H9 (cell line): ENCODE data around the gene CDHR2. TPM values are rescaled to one million over a fixed set of nuclear protein-coding genes. Genes with fewer than 3 reads are reported as not detected.
A peak's percentile ranks its signal among the peaks of the same experiment; 100 is the strongest.

Experiments used
- DNase-seq: peaks from one replicate; pipeline ENCODE4 v3.0.0-alpha.2; 2017
- H2AFZ ChIP-seq: one replicate; pipeline ENCODE4 v1.6.1; 2013; ENCODE audit warnings: mild to moderate bottlenecking, low read length, control low read depth, moderate library complexity
- H2AK5ac ChIP-seq: 2 replicates; pipeline ENCODE4 v1.6.1; 2013; ENCODE audit warnings: low read length, control low read depth, mixed read lengths; ENCODE audit not compliant: insufficient read length
- H2BK120ac ChIP-seq: one replicate; pipeline ENCODE4 v1.6.1; 2013; ENCODE audit warnings: low read depth, mild to moderate bottlenecking, low read length, control low read depth, inconsistent platforms; ENCODE audit not compliant: poor library complexity, severe bottlenecking
- H2BK12ac ChIP-seq: 2 replicates; pipeline ENCODE4 v1.6.1; 2013; ENCODE audit warnings: low read length, control low read depth, mixed read lengths, low read depth; ENCODE audit not compliant: insufficient read length
- H2BK15ac ChIP-seq: 2 replicates; pipeline ENCODE4 v1.6.1; 2013; ENCODE audit warnings: low read depth, low read length, control low read depth
- H2BK20ac ChIP-seq: one replicate; pipeline ENCODE4 v1.6.1; 2013; ENCODE audit warnings: low read depth, mild to moderate bottlenecking, low read length, control low read depth, inconsistent platforms; ENCODE audit not compliant: poor library complexity, severe bottlenecking
- H2BK5ac ChIP-seq: 2 replicates; pipeline ENCODE4 v1.6.1; 2013; ENCODE audit warnings: low read length, control low read depth, mixed read lengths; ENCODE audit not compliant: insufficient read length
- H3K14ac ChIP-seq: 2 replicates; pipeline ENCODE4 v1.6.1; 2013; ENCODE audit warnings: low read length, control low read depth; ENCODE audit not compliant: insufficient read depth
- H3K18ac ChIP-seq: 2 replicates; pipeline ENCODE4 v1.6.1; 2013; ENCODE audit warnings: low read depth, mild to moderate bottlenecking, mixed read lengths, low read length, control low read depth; ENCODE audit not compliant: insufficient read length
- H3K23ac ChIP-seq: 2 replicates; pipeline ENCODE4 v1.6.1; 2013; ENCODE audit warnings: low read length, control low read depth, mixed read lengths, low read depth; ENCODE audit not compliant: insufficient read length
- H3K23me2 ChIP-seq: 2 replicates; pipeline ENCODE4 v1.6.1; 2013; ENCODE audit warnings: low read depth, mild to moderate bottlenecking, mixed read lengths, low read length, control low read depth; ENCODE audit not compliant: insufficient read length, poor library complexity, severe bottlenecking
- H3K27ac ChIP-seq: 2 replicates; pipeline ENCODE4 v1.5.1; 2013; ENCODE audit warnings: low read length, control low read depth, mixed read lengths, low read depth; ENCODE audit not compliant: insufficient read length
- H3K27me3 ChIP-seq: 2 replicates; pipeline ENCODE4 v1.6.1; 2013; ENCODE audit warnings: low read length, control low read depth, inconsistent platforms; ENCODE audit not compliant: insufficient read depth
- H3K4ac ChIP-seq: 2 replicates; pipeline ENCODE4 v1.6.1; 2013; ENCODE audit warnings: low read depth, mild to moderate bottlenecking, control low read depth, inconsistent platforms, low read length, moderate library complexity
- H3K4me1 ChIP-seq: 2 replicates; pipeline ENCODE4 v1.6.1; 2013; ENCODE audit warnings: low read length, control low read depth, inconsistent platforms; ENCODE audit not compliant: insufficient read depth
- H3K4me2 ChIP-seq: 2 replicates; pipeline ENCODE4 v1.6.1; 2013; ENCODE audit warnings: low read length, control low read depth, mixed read lengths; ENCODE audit not compliant: insufficient read length, insufficient read depth
- H3K56ac ChIP-seq: 2 replicates; pipeline ENCODE4 v1.6.1; 2013; ENCODE audit warnings: low read depth, mild to moderate bottlenecking, mixed read lengths, low read length, control low read depth; ENCODE audit not compliant: insufficient read length
- H3K79me1 ChIP-seq: 2 replicates; pipeline ENCODE4 v1.6.1; 2013; ENCODE audit warnings: low read depth, mild to moderate bottlenecking, moderate library complexity, low read length, control low read depth, inconsistent platforms; ENCODE audit not compliant: insufficient read depth, poor library complexity, severe bottlenecking
- H3K79me2 ChIP-seq: 2 replicates; pipeline ENCODE4 v1.6.1; 2013; ENCODE audit warnings: low read length, control low read depth, inconsistent platforms; ENCODE audit not compliant: insufficient read depth
- H3K9ac ChIP-seq: 2 replicates; pipeline ENCODE4 v1.6.1; 2013; ENCODE audit warnings: low read length, control low read depth, mixed read lengths; ENCODE audit not compliant: insufficient read length; ENCODE audit errors: extremely low read depth
- H3K9me3 ChIP-seq: one replicate; pipeline ENCODE4 v1.6.1; 2013; ENCODE audit warnings: low read depth, low read length, inconsistent platforms; ENCODE audit not compliant: control insufficient read depth
- H3T11ph ChIP-seq: one replicate; pipeline ENCODE4 v1.6.1; 2013; ENCODE audit warnings: mild to moderate bottlenecking, low read length, control low read depth, inconsistent platforms
- H4K20me1 ChIP-seq: one replicate; pipeline ENCODE4 v1.6.1; 2013; ENCODE audit not compliant: control insufficient read depth, insufficient read length, insufficient read depth
- H4K5ac ChIP-seq: 2 replicates; pipeline ENCODE4 v1.6.1; 2013; ENCODE audit warnings: low read depth, mild to moderate bottlenecking, mixed read lengths, low read length, control low read depth; ENCODE audit not compliant: insufficient read length
- H4K8ac ChIP-seq: replicated peaks from 2 replicates; pipeline ENCODE4 v1.6.1; 2013; ENCODE audit warnings: low read length, control low read depth, mixed read lengths, low read depth; ENCODE audit not compliant: insufficient read length
- H4K91ac ChIP-seq: 2 replicates; pipeline ENCODE4 v1.6.1; 2013; ENCODE audit warnings: low read depth, mild to moderate bottlenecking, moderate library complexity, mixed read lengths, low read length, control low read depth; ENCODE audit not compliant: insufficient read length
- H3K27ac Mint-ChIP-seq, 3 experiments: 2 replicates in 2 of 3; 3 replicates in 1 of 3; pipeline ENCODE4 v1.8.0; 2020 to 2021; ENCODE audit warnings: mixed read lengths in 3 of 3, mild to moderate bottlenecking in 1 of 3, moderate library complexity in 1 of 3
- H3K27me3 Mint-ChIP-seq: 2 replicates; pipeline ENCODE4 v1.8.0; 2021; ENCODE audit warnings: low read depth, mild to moderate bottlenecking, moderate library complexity, mixed read lengths
- H3K36me3 Mint-ChIP-seq, 3 experiments: 2 replicates in 2 of 3; 3 replicates in 1 of 3; pipeline ENCODE4 v1.8.0; 2020 to 2021; ENCODE audit warnings: low read depth in 3 of 3, mixed read lengths in 3 of 3; ENCODE audit not compliant: insufficient read depth in 1 of 3
- H3K4me1 Mint-ChIP-seq, 2 experiments: 2 replicates each; pipeline ENCODE4 v1.8.0; 2020; ENCODE audit warnings: mixed read lengths in 2 of 2
- H3K4me3 Mint-ChIP-seq, 2 experiments: 2 replicates in 1 of 2; 3 replicates in 1 of 2; pipeline ENCODE4 v1.8.0; 2020 to 2021; ENCODE audit warnings: mild to moderate bottlenecking in 2 of 2, mixed read lengths in 2 of 2, moderate library complexity in 1 of 2
- H3K9me3 Mint-ChIP-seq, 2 experiments: 2 replicates in 1 of 2; 3 replicates in 1 of 2; pipeline ENCODE4 v1.8.0; 2020; ENCODE audit warnings: mild to moderate bottlenecking in 2 of 2, mixed read lengths in 2 of 2, moderate library complexity in 1 of 2
- WGBS: extraction: QIAGEN DNeasy Blood & Tissue Kit; methylation state at CpG from one replicate; pipeline ENCODE4 v1.1.7; 2013; ENCODE audit warnings: missing lambda C conversion rate, low lambda C conversion rate, mixed read lengths; ENCODE audit not compliant: insufficient read length; ENCODE audit errors: extremely low coverage; 5-methylcytosine and 5-hydroxymethylcytosine counted together
- total RNA-seq: library from RNA; stranded (reverse); gene quantifications from 2 replicates; pipeline ENCODE4 v1.2.1, GENCODE V29; 2021
- TF ChIP-seq, protein P1 (sequence below): fragments of 200-600 bp; sonication (generic); conservative IDR thresholded peaks from 3 replicates; pipeline ENCODE4 v1.8.0; 2021; ENCODE audit warnings: antibody characterized with exemption, mild to moderate bottlenecking

Gene CDHR2
- total RNA-seq, 1 experiment from 2014 or later, result 0.90 TPM

DNA sequence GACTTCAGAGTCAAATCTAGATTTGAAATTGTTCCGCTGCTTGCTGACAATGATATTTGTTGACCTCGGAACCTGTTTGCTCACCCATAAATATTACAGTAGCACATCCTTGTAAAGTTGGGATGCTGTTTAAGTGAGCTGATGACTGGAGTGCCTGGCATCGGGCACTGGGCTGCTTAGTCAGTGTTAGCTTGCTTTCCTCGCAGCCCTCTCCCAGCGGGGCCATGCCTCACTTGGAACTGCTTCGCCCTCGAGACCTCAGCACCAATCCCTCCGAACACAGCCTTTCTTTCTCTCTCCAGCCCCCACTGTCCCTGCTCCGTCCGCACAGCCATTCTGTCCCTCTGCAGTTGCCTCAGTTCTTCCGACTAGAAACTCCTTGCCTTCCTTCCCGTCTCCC is 35.4 kb upstream of the CDHR2 start:
- H3K79me2 ChIP-seq, result no peaks in the 10 kb centered on the region
- no peak overlapping the region for H2BK20ac ChIP-seq
- TF ChIP-seq, protein P1, sequence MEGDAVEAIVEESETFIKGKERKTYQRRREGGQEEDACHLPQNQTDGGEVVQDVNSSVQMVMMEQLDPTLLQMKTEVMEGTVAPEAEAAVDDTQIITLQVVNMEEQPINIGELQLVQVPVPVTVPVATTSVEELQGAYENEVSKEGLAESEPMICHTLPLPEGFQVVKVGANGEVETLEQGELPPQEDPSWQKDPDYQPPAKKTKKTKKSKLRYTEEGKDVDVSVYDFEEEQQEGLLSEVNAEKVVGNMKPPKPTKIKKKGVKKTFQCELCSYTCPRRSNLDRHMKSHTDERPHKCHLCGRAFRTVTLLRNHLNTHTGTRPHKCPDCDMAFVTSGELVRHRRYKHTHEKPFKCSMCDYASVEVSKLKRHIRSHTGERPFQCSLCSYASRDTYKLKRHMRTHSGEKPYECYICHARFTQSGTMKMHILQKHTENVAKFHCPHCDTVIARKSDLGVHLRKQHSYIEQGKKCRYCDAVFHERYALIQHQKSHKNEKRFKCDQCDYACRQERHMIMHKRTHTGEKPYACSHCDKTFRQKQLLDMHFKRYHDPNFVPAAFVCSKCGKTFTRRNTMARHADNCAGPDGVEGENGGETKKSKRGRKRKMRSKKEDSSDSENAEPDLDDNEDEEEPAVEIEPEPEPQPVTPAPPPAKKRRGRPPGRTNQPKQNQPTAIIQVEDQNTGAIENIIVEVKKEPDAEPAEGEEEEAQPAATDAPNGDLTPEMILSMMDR, result no peak
- no peak overlapping the region for H2BK12ac ChIP-seq
- no peak overlapping the region for H2AFZ ChIP-seq
- H4K20me1 ChIP-seq, result no peaks in the 10 kb centered on the region
- no peak overlapping the region for H3K4me3 Mint-ChIP-seq
- H3K4me2 ChIP-seq, result no peak overlapping the region
- H2BK5ac ChIP-seq, result no peak overlapping the region
- H3K4me1 ChIP-seq, result no peaks in the 10 kb centered on the region
- no peaks in the 10 kb centered on the region for H3K9me3 Mint-ChIP-seq
- H2BK15ac ChIP-seq, result no peak overlapping the region
- no peak overlapping the region for H3K56ac ChIP-seq
- no peak overlapping the region for H3K23ac ChIP-seq
- no peak overlapping the region for H2AK5ac ChIP-seq
- H4K8ac ChIP-seq, result no peak overlapping the region
- H3K36me3 Mint-ChIP-seq, result peaks cover 0 to 12% (median 7%) of the 10 kb centered on the region in 3 experiments; a peak in 3 of 7 replicates
- no peak for DNase-seq
- no peaks in the 10 kb centered on the region for H3K79me1 ChIP-seq
- H3K27ac ChIP-seq, result no peak overlapping the region
- no peak overlapping the region for H2BK120ac ChIP-seq
- H3K18ac ChIP-seq, result no peak overlapping the region
- H3K9ac ChIP-seq, result no peak overlapping the region
- H3K4me1 Mint-ChIP-seq, result peaks cover 3 to 6% of the 10 kb centered on the region in 2 experiments; a peak in 3 of 4 replicates
- no peak overlapping the region for H3K14ac ChIP-seq
- H3K23me2 ChIP-seq, result no peaks in the 10 kb centered on the region
- H3K27me3 ChIP-seq, result 0 out of 2 replicates have a peak, but pooled peaks cover 2% of the 10 kb centered on the region
- no peak overlapping the region for H3T11ph ChIP-seq
- H4K5ac ChIP-seq, result no peak overlapping the region
- peak overlapping the region; percentile 2 to 47 (median 6); a peak in 6 of 7 replicates for H3K27ac Mint-ChIP-seq
- WGBS, result no CpG with 5 or more reads among the region's 12 CpGs
- H3K9me3 ChIP-seq, result no peaks in the 10 kb centered on the region
- H3K4ac ChIP-seq, result no peak overlapping the region
- peaks cover 2% of the 10 kb centered on the region; the same call in 1 of the 2 replicates for H3K27me3 Mint-ChIP-seq
- H4K91ac ChIP-seq, result no peak overlapping the region
